NB4 (cell line): ENCODE data around the gene PSMB5.

ENCODE experiments used
- CTCF ChIP-seq: IDR thresholded peaks from one replicate; pipeline ENCODE4 v1.5.1; 2012; ENCODE audit warnings: low read depth, low read length
- MYC ChIP-seq: IDR thresholded peaks from 2 replicates; pipeline ENCODE4 v1.6.1; 2011; ENCODE audit warnings: low read depth, low read length

DNA sequence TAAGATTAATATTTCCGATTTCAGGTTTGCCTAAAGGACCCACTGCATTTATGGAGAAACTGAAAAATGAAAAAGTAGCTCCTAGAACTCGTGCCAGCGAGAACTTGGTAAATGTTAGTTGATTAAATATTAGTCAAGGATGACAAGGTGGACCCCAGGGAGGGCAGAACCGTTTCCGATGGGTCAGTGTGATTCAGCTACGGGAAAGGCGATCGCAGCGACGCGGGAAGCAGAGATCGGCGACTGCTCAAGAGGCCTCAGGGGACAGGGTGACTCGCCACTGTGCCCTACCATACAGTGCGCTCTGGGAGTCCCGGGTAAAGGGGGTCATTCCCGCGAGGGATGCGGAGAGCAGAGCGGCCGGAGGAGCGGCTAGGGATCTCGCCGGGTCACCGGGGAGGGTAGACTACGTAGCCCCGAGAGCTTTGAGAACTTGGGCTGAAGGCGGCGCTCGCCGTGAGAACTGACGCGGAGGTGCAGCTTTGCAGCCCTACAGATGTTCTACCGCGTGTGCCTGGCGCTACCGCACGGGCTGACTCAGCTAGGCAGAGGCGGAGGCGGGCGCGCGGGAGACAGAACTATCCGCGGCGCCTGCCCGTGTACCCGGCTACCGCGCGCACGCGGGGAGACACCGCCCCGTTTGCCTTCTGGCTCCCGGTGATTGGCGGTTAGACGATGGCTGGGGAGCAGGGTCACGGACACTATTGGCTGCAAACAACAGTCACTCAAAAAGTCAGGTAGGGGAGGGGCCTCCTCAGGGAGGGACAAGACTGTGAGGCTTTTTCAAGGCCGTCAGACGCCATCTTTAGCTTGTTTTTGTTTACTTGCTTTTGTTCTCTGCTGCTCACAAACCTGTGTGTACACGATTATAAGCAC is 27.9 kb downstream of the PSMB5 start:
- TF ChIP-seq CTCF (no peak), MYC (peak; percentile 91)
